IMR-90 (cell line): ENCODE measurements around the gene CD99. TPM values are rescaled to one million over a fixed set of nuclear protein-coding genes. Genes with fewer than 3 reads are reported as not detected.

ENCODE experiments used
- ATAC-seq: fragments of 200-7000 bp; cut with Tn5 transposase; 2 replicates; pipeline ENCODE4 v1.9.1; 2020; ENCODE audit warnings: low read depth, mild to moderate bottlenecking, moderate library complexity
- BruUV-seq: library from RNA; stranded (reverse); fragments of 400-500 nt; replicated peaks from 2 replicates; lab custom pipeline; 2021; lab: Mats Ljungman, UMichigan
- CTCF ChIA-PET: fragments of 300-600 bp; formaldehyde crosslinking; extraction: SDS; loops from one replicate; lab custom pipeline; 2021; ENCODE audit warnings: antibody characterized with exemption; lab: Yijun Ruan, JAX
- POLR2A ChIA-PET: fragments of 300-600 bp; sonication (Branson Sonifier 250); formaldehyde crosslinking; loops from one replicate; lab custom pipeline; 2022; ENCODE audit warnings: antibody characterized with exemption; ENCODE audit not compliant: unreplicated experiment; lab: Charles Lee
- DNase-seq: peaks from one replicate; pipeline ENCODE4 v3.0.0; 2013
- H2AFZ ChIP-seq: replicated peaks from 2 replicates; pipeline ENCODE3; 2013; ENCODE audit warnings: low read length, mild to moderate bottlenecking; ENCODE audit not compliant: poor library complexity
- H2AK5ac ChIP-seq: 2 replicates; pipeline ENCODE4 v1.6.1; 2013; ENCODE audit warnings: low read depth, low read length, inconsistent platforms
- H2AK9ac ChIP-seq: replicated peaks from 2 replicates; pipeline ENCODE3; 2013; ENCODE audit warnings: mild to moderate bottlenecking, low read depth, low read length, moderate library complexity; ENCODE audit not compliant: poor library complexity
- H2BK120ac ChIP-seq: 2 replicates; pipeline ENCODE4 v1.6.1; 2013; ENCODE audit warnings: low read depth, low read length, inconsistent platforms
- H2BK15ac ChIP-seq: 3 replicates; pipeline ENCODE4 v1.6.1; 2013; ENCODE audit warnings: low read depth, low read length, inconsistent platforms
- H2BK20ac ChIP-seq: 2 replicates; pipeline ENCODE4 v1.6.1; 2013; ENCODE audit warnings: low read depth, mild to moderate bottlenecking, inconsistent platforms, low read length, moderate library complexity
- H2BK5ac ChIP-seq: 2 replicates; pipeline ENCODE4 v1.6.1; 2013; ENCODE audit warnings: mild to moderate bottlenecking, low read depth, low read length, inconsistent platforms; ENCODE audit not compliant: poor library complexity, severe bottlenecking
- H3K14ac ChIP-seq: replicated peaks from 2 replicates; pipeline ENCODE4 v1.6.1; 2013; ENCODE audit warnings: low read depth, low read length, inconsistent platforms
- H3K18ac ChIP-seq: 2 replicates; pipeline ENCODE4 v1.6.1; 2013; ENCODE audit warnings: low read depth, low read length, control low read depth
- H3K23ac ChIP-seq: 2 replicates; pipeline ENCODE4 v1.6.1; 2013; ENCODE audit warnings: low read depth, low read length, inconsistent platforms
- H3K27ac ChIP-seq: 2 replicates; pipeline ENCODE4 v1.5.1; 2013; ENCODE audit warnings: mild to moderate bottlenecking, control low read depth, low read length; ENCODE audit not compliant: insufficient read depth
- H3K27me3 ChIP-seq: 2 replicates; pipeline ENCODE4 v1.6.1; 2013; ENCODE audit warnings: low read length; ENCODE audit not compliant: control insufficient read depth, insufficient read depth
- H3K36me3 ChIP-seq: 2 replicates; pipeline ENCODE4 v1.6.1; 2013; ENCODE audit warnings: low read length, mixed read lengths; ENCODE audit not compliant: control insufficient read depth, insufficient read depth
- H3K4ac ChIP-seq: 2 replicates; pipeline ENCODE4 v1.6.1; 2013; ENCODE audit warnings: low read depth, low read length, inconsistent platforms
- H3K4me1 ChIP-seq: 2 replicates; pipeline ENCODE4 v1.6.1; 2013; ENCODE audit warnings: low read length, mixed read lengths; ENCODE audit not compliant: control insufficient read depth, insufficient read depth
- H3K4me2 ChIP-seq: 2 replicates; pipeline ENCODE4 v1.6.1; 2013; ENCODE audit warnings: low read depth, mild to moderate bottlenecking, control low read depth, low read length, moderate library complexity
- H3K4me3 ChIP-seq: 2 replicates; pipeline ENCODE4 v1.5.1; 2013; ENCODE audit warnings: low read depth, mild to moderate bottlenecking, control low read depth, low read length, moderate library complexity; ENCODE audit not compliant: insufficient read depth
- H3K56ac ChIP-seq: 2 replicates; pipeline ENCODE4 v1.6.1; 2013; ENCODE audit warnings: low read length, inconsistent platforms; ENCODE audit not compliant: insufficient read depth; ENCODE audit errors: extremely low read depth
- H3K79me1 ChIP-seq, 2 experiments: 2 replicates each; pipeline ENCODE4 v1.6.1; 2013; ENCODE audit warnings: low read length in 2 of 2, inconsistent platforms in 1 of 2, low read depth in 1 of 2
- H3K9ac ChIP-seq: 2 replicates; pipeline ENCODE4 v1.6.1; 2013; ENCODE audit warnings: low read depth, low read length, control low read depth
- H3K9me1 ChIP-seq: 2 replicates; pipeline ENCODE4 v1.6.1; 2013; ENCODE audit warnings: low read length, inconsistent platforms; ENCODE audit not compliant: insufficient read depth
- H3K9me3 ChIP-seq: 2 replicates; pipeline ENCODE4 v1.6.1; 2013; ENCODE audit warnings: low read length; ENCODE audit not compliant: control insufficient read depth, insufficient read depth
- H4K20me1 ChIP-seq: 2 replicates; pipeline ENCODE4 v1.6.1; 2013; ENCODE audit warnings: low read length, inconsistent platforms; ENCODE audit not compliant: insufficient read depth
- H4K5ac ChIP-seq: 2 replicates; pipeline ENCODE4 v1.6.1; 2013; ENCODE audit warnings: mild to moderate bottlenecking, low read depth, low read length, control low read depth
- H4K8ac ChIP-seq, 2 experiments: 2 replicates each; pipeline ENCODE4 v1.6.1; 2013; ENCODE audit warnings: low read depth in 2 of 2, low read length in 2 of 2, control low read depth in 1 of 2, inconsistent platforms in 1 of 2
- H4K91ac ChIP-seq: 2 replicates; pipeline ENCODE4 v1.6.1; 2013; ENCODE audit warnings: low read depth, low read length, inconsistent platforms; ENCODE audit not compliant: insufficient read depth
- MAFK ChIP-seq: IDR thresholded peaks from 2 replicates; pipeline ENCODE4 v1.6.1; 2012; ENCODE audit warnings: low read depth, low read length, improper control_type of control experiment
- WGBS, 2 experiments: methylation state at CpG; one replicate each; pipeline versions ENCODE4 v1.1.5 to v1.1.7; 2013; ENCODE audit warnings: missing lambda C conversion rate in 2 of 2; ENCODE audit not compliant: insufficient read length in 1 of 2; ENCODE audit errors: extremely low coverage in 2 of 2; 5-methylcytosine and 5-hydroxymethylcytosine counted together
- dilution Hi-C: fragments of 300-500 bp; cut with HindIII; formaldehyde crosslinking; loops from one replicate; pipeline ENCODE4 v1.14.3; 2018; ENCODE audit warnings: low sequenced_read_pairs; ENCODE audit not compliant: unreplicated experiment
- in situ Hi-C: fragments of 300-500 bp; cut with MboI; formaldehyde crosslinking; loops from 3 replicates; pipeline ENCODE4 v1.14.3; 2019; ENCODE audit warnings: low sequenced_read_pairs, inconsistent platforms, mixed read lengths
- intact Hi-C: fragments of 100-400 bp; cut with micrococcal nuclease; formaldehyde crosslinking; loops from 2 replicates; pipeline ENCODE4 v1.10.0; 2022
- polyA plus RNA-seq, 3 experiments: library from polyadenylated mRNA; depleted of rRNA; stranded (reverse); fragments of >200 nt; gene quantifications; 2 replicates each; pipeline ENCODE4 v1.2.3, GENCODE V29; 2012; ENCODE audit warnings: low replicate concordance in 1 of 3
- total RNA-seq: library from RNA; depleted of rRNA; stranded (reverse); fragments of >200 nt; gene quantifications from 2 replicates; pipeline ENCODE4 v1.2.3, GENCODE V29; 2012

CD99 gene
- total and polyA plus RNA-seq, 2 of the 4 experiments (the other 2 are of a cell fraction) = 102 to 369 TPM

DNA sequence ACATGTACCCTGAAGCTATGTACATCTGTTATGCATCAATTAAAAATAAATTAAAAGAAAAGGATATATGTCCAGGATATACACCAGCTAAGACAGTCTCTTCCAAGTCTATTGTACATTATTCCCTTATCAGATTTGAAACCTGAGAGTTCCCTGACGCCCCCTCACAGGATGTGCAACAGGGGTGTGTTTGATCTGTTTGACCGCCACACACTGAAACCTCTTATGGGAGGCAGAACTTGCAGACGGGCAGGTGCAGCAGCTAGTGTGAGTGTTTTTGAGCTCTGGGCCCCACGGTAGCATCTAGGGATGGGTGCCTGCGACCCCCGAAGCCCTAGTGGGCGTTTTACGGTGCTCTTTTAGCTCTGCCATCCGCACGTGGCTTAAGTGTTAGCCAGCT lies 65.5 kb downstream of the CD99 start:
- CTCF ChIA-PET = no interaction called here

More for the DNA sequence above, 65.5 kb downstream of the CD99 start:
- Histone ChIP-seq H2BK120ac (no peak overlapping the region), H3K23ac (no peak overlapping the region), H3K14ac (no peak overlapping the region), H2BK5ac (no peak overlapping the region), H2AK9ac (no peak overlapping the region), H4K5ac (no peak overlapping the region), H4K8ac (no peak overlapping the region), H2BK20ac (no peak overlapping the region), H3K27ac (no peak overlapping the region), H3K36me3 (no peaks in the 10 kb centered on the region), H4K20me1 (no peaks in the 10 kb centered on the region), H2BK15ac (no peak overlapping the region), H3K4me3 (no peak overlapping the region), H3K18ac (no peak overlapping the region), H3K4ac (no peak overlapping the region), H3K56ac (no peak overlapping the region), H3K9me1 (no peaks in the 10 kb centered on the region), H3K9ac (no peak overlapping the region), H3K4me2 (no peak overlapping the region), H4K91ac (no peak overlapping the region), H2AFZ (no peak overlapping the region), H3K27me3 (peaks cover 3% of the 10 kb centered on the region; the same call in 1 of the 2 replicates), H3K79me1 (no peaks in the 10 kb centered on the region), H3K9me3 (no peaks in the 10 kb centered on the region; the same call in 1 of the 2 replicates), H3K4me1 (no peaks in the 10 kb centered on the region), H2AK5ac (no peak overlapping the region)
- no peak for DNase-seq
- BruUV-seq = no TSS peak
- TF ChIP-seq MAFK = no peak
- POLR2A ChIA-PET = no interaction called here
- no peak for ATAC-seq
- intact Hi-C loops = no loop called here
- in situ Hi-C loops = no loop called here
- dilution Hi-C loops = no loop called here
- 92% methylated on average over 5 of the region's 10 CpGs; no CpG with 5 or more reads in 1 of the 2 experiments for WGBS, 2 experiments
